OCI-LY7 (cell line): Measurements from ENCODE around the gene PDE5A.

Source experiments
- CTCF ChIP-seq: fragments of 200-600 bp; sonication (generic); conservative IDR thresholded peaks from 2 replicates; pipeline ENCODE4 v1.5.1; 2014; ENCODE audit warnings: mild to moderate bottlenecking, antibody characterized with exemption, low read length, moderate library complexity, mixed read lengths
- EZH2phosphoT487 ChIP-seq: fragments of 200-600 bp; sonication (generic); IDR thresholded peaks from 2 replicates; pipeline ENCODE4 v1.6.1; 2018; ENCODE audit warnings: low read depth, borderline replicate concordance, mild to moderate bottlenecking, mixed run types, antibody characterized with exemption, low read length, moderate library complexity, mixed read lengths

DNA sequence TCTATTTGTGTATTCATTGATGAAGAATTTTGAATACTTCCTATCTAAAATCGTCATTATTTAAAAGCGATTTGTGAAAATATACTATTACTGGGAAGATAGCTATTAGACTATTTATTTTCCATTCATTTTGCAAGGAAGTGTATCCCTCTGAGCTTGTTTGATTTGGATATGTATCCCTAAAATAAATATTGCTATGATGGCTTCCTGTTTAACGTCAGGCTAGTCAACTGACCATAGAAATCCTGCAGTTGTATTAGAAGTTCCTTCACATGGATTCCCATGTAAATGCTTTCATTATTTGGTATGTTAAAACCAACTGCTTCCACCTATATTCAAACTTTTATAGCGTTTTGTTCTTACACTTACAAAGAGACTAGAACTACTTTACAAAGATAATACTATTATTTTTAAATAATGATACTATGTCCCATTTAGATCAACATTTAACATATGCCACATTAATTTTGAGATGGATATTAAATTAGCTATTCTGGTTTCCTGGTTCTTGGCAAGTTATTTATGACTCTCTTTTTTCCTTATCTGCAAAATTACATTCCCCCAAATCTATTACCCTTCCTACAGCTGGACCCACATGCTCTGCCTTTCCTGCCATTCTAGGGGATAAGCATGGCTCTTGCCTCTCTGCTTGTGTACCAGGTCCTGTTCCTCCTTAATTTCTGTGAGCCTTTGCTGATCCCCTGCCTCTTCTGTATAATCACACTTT, 26.7 kb upstream of the PDE5A start:
- TF ChIP-seq CTCF (no peak), EZH2phosphoT487 (no peak)
